Type B pancreatic cell (in vitro differentiated cells): ENCODE results near the gene NKX2-8. TPM values are rescaled to one million over a fixed set of nuclear protein-coding genes. Genes with fewer than 3 reads are reported as not detected.

Source experiments
- DNase-seq: peaks from one replicate; pipeline ENCODE4 v3.0.0; 2021; ENCODE audit warnings: mixed read lengths; ENCODE audit not compliant: unreplicated experiment; ENCODE audit errors: extremely low spot score
- H3K27ac Mint-ChIP-seq: 2 replicates; pipeline ENCODE4 v1.8.0; 2021; ENCODE audit warnings: mild to moderate bottlenecking, mixed read lengths
- H3K27me3 Mint-ChIP-seq: 2 replicates; pipeline ENCODE4 v1.8.0; 2021; ENCODE audit warnings: mixed read lengths
- H3K36me3 Mint-ChIP-seq: 2 replicates; pipeline ENCODE4 v1.8.0; 2021; ENCODE audit warnings: mixed read lengths
- H3K4me1 Mint-ChIP-seq: one replicate; pipeline ENCODE4 v1.8.0; 2021; ENCODE audit warnings: mixed read lengths; ENCODE audit not compliant: unreplicated experiment
- H3K4me3 Mint-ChIP-seq: 2 replicates; pipeline ENCODE4 v1.8.0; 2021; ENCODE audit warnings: mild to moderate bottlenecking, mixed read lengths
- H3K9me3 Mint-ChIP-seq: 2 replicates; pipeline ENCODE4 v1.8.0; 2021; ENCODE audit warnings: mixed read lengths
- total RNA-seq: library from RNA; stranded (reverse); gene quantifications from 2 replicates; pipeline ENCODE4 v1.2.1, GENCODE V29; 2021; ENCODE audit warnings: low replicate concordance
- TF ChIP-seq, protein P1 (sequence below): fragments of 200-600 bp; sonication (generic); conservative IDR thresholded peaks from 2 replicates; pipeline ENCODE4 v1.5.0; 2021; ENCODE audit warnings: antibody characterized with exemption, mild to moderate bottlenecking

Gene NKX2-8
- total RNA-seq, 1 donor from 2014 or later = 2.1 TPM

- DNase-seq = no peak
- Mint-ChIP-seq H3K36me3 (no peaks in the 10 kb centered on the region), H3K4me1 (no peaks in the 10 kb centered on the region), H3K27ac (no peak overlapping the region), H3K27me3 (peaks cover 35% of the 10 kb centered on the region), H3K9me3 (no peaks in the 10 kb centered on the region), H3K4me3 (no peak overlapping the region)
- TF ChIP-seq, protein P1, sequence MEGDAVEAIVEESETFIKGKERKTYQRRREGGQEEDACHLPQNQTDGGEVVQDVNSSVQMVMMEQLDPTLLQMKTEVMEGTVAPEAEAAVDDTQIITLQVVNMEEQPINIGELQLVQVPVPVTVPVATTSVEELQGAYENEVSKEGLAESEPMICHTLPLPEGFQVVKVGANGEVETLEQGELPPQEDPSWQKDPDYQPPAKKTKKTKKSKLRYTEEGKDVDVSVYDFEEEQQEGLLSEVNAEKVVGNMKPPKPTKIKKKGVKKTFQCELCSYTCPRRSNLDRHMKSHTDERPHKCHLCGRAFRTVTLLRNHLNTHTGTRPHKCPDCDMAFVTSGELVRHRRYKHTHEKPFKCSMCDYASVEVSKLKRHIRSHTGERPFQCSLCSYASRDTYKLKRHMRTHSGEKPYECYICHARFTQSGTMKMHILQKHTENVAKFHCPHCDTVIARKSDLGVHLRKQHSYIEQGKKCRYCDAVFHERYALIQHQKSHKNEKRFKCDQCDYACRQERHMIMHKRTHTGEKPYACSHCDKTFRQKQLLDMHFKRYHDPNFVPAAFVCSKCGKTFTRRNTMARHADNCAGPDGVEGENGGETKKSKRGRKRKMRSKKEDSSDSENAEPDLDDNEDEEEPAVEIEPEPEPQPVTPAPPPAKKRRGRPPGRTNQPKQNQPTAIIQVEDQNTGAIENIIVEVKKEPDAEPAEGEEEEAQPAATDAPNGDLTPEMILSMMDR = no peak
These were observed 2.8 kb downstream of the NKX2-8 start for GRCh38 chr14:36579573-36580140.

DNA sequence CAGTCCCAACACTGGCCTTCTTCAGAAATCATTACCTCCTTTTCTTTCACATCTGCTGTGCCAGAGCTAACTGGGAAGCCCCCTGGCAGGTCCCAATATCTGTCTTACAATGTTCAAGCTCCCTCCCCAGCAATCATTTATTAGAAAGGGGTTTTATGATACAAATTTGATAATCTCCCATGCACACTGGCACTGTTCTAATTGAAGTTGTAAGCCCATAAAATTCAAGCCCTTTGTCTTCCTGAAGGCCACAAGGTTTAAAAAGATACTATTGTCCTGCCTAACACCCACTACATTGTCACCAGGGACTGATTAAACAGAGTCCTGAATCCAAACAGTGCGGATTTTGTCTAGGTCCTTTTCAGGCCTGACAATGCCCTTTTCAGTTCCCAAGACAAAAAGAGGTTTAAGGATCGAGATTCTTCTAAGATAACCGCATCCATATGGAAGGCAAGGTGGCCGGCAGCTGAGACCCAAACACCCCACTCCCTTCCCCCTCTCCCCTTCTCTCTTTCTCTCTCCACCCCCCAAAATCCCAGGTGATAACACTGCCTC is 3.3 kb downstream of the NKX2-8 start:
- Mint-ChIP-seq H3K4me3 (peak overlapping the region; percentile 57), H3K4me1 (no peaks in the 10 kb centered on the region), H3K9me3 (no peaks in the 10 kb centered on the region), H3K27ac (no peak overlapping the region), H3K27me3 (peaks cover 29% of the 10 kb centered on the region), H3K36me3 (no peaks in the 10 kb centered on the region)
- DNase-seq = no peak
- TF ChIP-seq, protein P1 = no peak

- no peak overlapping the region for H3K4me3 Mint-ChIP-seq
- peaks cover 46% of the 10 kb centered on the region for H3K27me3 Mint-ChIP-seq
- no peaks in the 10 kb centered on the region for H3K4me1 Mint-ChIP-seq
- no peaks in the 10 kb centered on the region for H3K36me3 Mint-ChIP-seq
- no peak for DNase-seq
- no peak overlapping the region for H3K27ac Mint-ChIP-seq
- no peaks in the 10 kb centered on the region for H3K9me3 Mint-ChIP-seq
- TF ChIP-seq, protein P1 = no peak
These were observed 12.3 kb downstream of the NKX2-8 start for GRCh38 chr14:36570065-36570464.

DNA sequence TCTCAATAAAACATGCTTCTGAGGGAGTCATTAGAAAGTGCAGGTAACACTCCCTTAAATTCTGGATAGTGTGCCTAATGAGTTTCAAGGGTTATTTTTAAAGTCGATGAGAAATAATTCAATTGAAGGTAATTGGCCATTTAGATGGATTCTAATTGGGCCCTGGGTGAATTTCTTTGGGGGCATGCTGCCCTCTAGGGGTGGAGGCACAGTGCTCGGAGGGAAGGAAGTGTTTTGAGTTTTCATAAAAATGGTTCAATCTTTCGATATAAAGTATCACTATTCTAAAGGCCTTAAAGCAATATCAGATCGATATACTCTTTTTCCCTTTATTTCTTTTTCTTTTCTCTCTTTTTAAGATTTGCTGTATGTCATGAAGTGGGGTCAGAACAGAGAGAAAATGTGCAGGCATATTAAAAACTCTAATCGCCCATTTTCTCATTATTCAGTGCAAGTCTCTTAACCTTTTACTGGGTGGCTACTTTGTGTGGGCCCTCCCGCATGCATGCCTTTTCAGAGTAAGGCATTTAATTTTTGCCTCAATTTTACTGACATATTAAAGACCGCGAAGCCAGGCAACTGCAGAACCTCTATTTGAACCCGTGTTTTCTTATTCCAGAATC is 25.5 kb downstream of the NKX2-8 start:
- H3K9me3 Mint-ChIP-seq = no peaks in the 10 kb centered on the region
- TF ChIP-seq, protein P1 = peak; percentile 83
- peaks cover 37% of the 10 kb centered on the region for H3K27me3 Mint-ChIP-seq

GRCh38 chr14:36555998-36556743 is 26.2 kb downstream of the NKX2-8 start:
- H3K27me3 Mint-ChIP-seq = peaks cover 32% of the 10 kb centered on the region
- no peaks in the 10 kb centered on the region for H3K9me3 Mint-ChIP-seq
- H3K36me3 Mint-ChIP-seq = no peaks in the 10 kb centered on the region
- no peak overlapping the region for H3K4me3 Mint-ChIP-seq
- H3K4me1 Mint-ChIP-seq = no peaks in the 10 kb centered on the region
- no peak overlapping the region for H3K27ac Mint-ChIP-seq
- TF ChIP-seq, protein P1 = no peak
- DNase-seq = no peak

More for the DNA sequence above, 25.5 kb downstream of the NKX2-8 start:
- Mint-ChIP-seq H3K4me1 (no peaks in the 10 kb centered on the region), H3K27ac (no peak overlapping the region), H3K36me3 (no peaks in the 10 kb centered on the region), H3K4me3 (no peak overlapping the region)
- DNase-seq = no peak
